HG03039 (cell line): ENCODE data around the gene TMEM52B.
"Not testable (repeated sequence)": the region's sequence is repeated elsewhere in the genome, so short reads cannot be mapped to it uniquely, and the experiment has no call there.

ENCODE experiments used
- ATAC-seq: cut with Tn5 transposase; IDR thresholded peaks from one replicate; pipeline ENCODE4 v1.9.1; 2021; ENCODE audit warnings: mild to moderate bottlenecking, moderate library complexity; ENCODE audit not compliant: unreplicated experiment

TMEM52B gene

DNA sequence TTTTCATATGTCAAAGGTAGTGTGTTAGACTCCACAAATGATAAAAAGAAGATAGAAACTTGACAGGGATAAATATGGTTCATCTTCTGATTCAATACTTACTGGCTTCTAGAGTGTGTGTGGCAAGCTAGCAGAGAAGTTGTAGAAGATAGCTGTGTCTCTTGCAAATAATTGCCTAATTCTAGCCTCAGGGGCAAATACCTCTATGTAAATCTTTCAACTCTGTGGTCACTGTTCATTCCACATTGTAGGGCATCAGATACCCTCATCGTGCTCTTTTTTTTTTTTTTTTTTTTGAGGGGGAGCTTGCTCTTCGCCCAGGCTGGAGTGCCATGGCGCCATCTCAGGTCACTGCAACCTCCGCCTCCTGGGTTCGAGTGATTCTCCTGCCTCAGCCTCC is 8.6 kb upstream of the TMEM52B start:
- no peak for ATAC-seq

DNA sequence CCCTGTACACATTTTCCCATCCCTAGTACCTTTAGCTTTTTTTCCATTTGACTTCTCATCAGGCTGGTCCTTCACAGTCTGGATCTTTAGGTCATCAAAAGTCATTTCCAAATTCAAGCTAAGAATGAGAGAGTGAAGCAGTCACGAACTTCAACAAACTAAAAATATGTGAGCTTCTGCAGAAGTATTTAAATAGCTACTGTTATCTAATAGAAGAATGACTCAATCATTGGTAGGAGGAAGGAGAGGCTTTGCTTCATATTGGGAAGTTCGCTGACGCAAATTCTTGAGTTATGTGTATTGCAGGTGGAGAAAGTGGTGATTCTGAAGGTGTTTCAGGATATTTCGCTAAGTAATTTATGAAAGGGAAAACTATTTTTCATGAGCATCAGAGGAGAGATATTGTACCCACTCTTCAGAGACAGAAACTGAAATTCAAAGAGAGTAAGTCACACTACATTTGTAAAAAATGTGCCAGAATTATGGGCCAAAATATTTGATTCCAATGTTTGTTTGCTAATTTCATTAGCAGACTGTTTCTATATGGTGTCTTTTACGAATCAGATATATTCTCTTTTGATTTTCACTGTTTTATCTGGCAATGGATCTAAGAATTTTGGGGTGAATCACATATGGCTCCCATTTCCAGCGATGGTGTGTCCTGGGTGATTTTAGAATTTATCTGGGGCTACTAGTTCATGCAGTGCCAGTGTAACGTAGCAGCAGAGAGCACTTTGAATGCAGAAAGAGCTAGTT is 6.7 kb upstream of the TMEM52B start, which contains the start of gene OLR1:
TSS of gene OLR1 (minus strand) at position 160 of the 756 bp plus-strand sequence. CDS start at position 105, 55 bp downstream.
- no peak for ATAC-seq

DNA sequence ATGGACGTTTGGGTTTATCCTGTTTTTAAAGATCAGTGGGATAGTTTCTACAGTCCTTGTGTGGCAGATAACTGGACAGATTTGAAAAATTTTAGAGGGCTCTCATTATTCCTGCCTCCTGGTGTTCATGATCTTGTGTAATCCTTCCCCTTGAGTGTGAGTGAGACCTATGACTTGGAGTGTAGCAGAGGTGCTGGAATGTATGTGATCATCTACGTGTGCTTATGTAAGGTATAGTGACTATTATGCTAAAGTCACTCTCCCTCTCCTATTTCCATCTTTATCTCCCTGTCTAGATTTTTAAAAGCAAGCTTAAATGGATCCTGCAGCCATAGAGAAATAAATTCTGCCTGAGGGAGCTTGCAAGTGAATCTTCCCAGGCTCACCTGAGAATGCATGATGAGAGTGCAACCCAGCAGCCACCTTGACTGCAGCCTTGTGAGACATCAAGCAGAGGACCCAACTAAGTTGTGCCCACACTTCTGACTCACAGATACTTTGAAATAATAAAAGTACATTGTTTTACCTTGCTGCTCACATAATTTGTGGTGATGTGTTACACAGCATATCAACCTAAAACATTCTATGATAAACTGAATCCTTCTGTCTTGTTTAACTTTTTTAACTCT is 3.7 kb upstream of the TMEM52B start:
- no peak for ATAC-seq

DNA sequence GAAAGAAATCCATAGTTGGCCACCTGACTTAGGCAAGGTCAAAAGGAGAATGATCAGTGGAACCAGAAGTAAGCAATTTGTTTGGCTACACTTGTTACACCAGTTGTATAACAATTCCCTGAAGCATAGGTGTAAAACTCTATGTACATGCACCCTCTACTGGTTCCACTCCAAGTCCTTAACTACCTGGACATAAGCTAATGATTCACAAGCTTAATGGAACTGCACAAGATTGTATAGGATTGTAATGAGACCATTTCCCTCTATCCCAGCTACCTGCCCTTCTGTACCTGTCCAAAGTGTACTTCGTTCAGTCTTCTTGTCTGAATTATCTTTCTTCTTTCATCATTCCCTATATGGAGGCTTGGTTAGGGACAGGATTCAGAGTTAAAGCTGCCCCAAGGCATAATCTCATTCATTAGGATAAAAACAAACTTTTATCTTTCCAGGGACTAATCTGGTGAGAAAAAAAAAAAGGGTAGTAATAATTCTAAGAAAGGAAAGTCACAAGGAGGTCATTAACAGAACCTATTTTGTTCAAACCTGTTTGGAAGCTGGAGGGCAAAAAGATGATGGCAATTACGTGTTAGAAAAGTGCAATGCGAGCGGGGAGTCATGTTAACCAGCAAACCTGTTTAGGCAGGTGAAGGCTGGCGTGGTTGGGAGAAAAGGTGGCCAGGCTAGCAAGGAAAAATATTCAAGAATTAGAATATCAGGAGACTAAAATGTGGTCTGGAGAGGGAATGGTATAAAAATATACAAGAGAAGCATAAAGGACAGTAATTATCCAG is 2.8 kb upstream of the TMEM52B start:
- no peak for ATAC-seq

DNA sequence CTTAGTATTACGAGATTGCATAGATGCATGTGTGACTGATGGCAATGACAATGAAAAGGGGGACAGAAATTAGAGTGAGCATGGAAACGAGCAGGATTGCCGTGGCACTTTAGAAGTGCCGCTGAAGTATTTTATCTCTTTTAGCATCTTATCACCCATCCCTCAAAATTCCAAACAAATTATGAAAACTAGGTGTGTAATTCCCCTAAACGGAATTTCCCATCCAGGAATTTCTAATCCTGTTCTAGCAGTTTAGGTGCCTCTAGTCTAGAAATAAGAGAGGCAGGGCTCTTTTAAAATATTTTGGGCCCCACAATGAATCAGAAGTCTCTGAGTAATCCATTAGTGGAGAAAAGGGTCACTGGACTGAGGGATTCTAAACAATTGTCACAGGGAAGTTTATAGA is 947 bp downstream of the TMEM52B start:
- no peak for ATAC-seq

DNA sequence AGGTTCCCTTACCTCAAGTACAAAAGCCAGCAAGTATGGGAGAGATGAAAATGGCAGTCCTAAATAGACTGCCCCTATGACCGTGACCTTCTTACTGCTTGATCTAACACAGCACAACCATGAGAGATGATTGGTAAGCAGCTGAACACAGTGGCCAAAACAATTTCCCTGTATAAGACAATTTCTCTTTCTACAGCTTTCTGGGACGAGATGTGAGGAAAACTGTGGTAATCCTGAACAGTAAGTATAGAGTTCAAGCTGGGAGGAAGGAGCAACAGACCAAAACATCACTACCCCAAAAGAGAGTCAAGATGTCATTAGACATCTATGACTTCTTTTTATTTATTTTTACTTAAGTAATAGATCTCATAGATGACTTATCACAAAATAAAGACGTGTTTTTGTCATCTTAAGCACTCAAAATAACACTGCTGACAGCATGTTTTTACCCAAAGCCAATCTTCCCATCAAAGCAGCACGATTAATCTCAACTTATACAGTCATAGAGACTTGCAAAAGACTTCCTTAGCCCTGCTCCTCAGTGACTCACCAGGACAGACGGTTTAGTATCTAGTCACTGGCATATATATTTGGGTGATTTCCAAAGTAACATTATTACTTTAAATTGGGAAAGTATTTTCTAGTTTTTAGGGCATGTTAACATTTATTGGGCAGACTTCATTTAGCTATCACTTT is 3.7 kb downstream of the TMEM52B start:
- ATAC-seq: no peak

DNA sequence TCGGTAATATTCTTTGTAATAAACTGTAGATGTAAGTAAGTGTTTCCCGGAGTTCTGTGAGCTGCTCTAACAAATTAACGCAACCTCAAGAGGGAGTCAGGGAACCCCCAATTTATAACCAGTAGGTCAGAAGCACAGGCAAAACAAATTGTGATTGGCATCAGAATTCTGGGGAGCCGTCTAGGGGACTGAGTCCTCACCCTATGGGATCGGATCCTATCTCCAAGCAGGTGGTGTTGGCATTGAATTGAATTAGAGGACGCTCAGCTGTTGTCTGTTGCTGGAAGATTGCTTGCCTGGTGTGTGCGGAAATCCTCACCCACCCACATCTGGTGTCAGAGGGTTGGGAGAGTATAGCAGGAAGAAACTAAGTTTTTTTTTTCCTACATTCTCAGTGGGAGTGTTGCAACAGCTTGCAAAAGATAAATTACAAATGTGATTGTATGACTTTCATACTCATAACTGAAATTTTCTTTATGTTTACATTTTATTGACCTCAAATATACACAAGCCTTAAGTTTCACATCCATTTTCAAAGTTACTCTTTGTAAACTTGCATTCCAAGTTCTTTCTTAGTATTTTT is 5.5 kb downstream of the TMEM52B start:
- no peak for ATAC-seq

DNA sequence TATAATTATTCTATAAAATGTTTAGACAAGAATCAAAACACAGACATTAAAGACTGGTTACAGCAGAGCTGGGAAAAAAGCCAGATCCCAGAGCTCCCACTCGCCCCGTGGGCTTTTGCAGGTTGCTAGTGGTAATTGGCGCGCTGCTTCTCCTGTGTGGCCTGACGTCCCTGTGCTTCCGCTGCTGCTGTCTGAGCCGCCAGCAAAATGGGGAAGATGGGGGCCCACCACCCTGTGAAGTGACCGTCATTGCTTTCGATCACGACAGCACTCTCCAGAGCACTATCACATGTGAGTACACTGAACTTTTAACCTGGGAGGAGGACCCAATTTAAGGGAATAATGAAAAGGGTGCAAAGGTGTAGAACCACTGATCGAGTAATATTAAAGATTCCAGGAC is 7.5 kb downstream of the TMEM52B start:
- no peak for ATAC-seq

DNA sequence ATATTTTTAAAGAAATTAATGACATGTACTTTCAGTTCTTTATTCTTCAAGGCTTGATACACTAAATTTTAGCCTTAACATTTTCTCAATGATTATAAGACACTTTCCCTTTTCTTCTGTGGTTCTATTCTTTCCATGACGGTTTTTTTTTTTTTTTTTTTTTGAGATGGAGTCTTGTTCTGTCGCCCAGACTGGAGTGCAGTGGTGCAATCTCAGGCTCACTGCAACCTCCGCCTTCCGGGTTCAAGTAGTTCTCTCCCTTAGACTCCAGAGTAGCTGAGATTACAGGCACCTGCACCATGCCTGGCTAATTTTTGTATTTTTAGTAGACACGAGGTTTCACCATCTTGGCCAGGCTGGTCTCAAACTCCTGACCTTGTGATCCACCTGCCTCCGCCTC is 8.1 kb downstream of the TMEM52B start:
- ATAC-seq: not testable (repeated sequence)

DNA sequence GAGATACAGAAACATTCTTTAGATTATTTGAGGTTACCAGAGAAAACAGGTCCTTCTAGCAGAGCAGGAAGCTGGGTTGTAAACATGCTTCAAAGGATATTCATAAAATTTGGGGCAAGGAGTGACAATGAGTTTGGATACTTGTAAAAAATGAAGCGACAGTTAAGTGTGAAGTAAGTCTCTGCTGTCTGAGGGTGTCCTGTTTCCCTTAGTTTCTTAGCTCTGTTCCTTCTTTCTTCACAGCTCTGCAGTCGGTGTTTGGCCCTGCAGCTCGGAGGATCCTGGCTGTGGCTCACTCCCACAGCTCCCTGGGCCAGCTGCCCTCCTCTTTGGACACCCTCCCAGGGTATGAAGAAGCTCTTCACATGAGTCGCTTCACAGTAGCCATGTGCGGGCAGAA is 10.8 kb downstream of the TMEM52B start:
- ATAC-seq: no peak

DNA sequence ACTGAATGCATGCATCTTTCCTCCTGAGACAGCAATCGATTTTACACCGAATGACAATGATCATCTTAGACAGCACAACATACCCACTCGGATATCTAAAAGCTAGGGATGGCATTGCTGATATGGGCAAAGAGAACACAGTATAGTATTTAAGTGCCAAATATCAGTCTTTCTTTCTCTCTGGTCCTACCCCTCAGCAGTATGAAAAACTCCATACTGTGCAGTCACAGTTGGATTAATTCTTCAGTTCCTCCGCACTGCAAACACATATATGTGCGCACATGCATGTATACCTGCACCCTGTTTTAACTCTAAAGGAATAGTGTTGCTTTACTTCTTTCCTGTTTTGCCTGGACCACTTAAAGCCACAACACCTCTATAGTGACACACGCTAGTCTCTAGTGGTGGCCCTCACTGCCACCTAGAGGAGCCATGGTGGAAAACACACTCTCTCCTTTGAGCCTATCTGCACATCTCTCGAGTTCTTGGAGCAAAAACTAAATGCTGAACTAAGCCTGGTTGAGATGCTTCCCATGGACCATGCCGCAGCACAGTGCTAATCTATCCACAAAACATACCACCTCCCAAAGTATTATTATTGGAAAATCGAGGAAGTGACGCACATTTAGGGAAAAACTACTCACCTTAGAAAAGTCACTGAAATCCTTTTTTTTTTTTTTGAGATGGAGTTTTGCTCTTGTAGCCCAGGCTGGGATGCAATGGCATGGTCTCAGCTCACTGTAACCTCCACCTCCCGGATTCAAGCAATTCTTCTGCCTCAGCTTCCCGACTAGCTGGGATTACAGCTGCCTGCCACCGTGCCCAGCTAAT is 11.9 kb downstream of the TMEM52B start:
- ATAC-seq: peak; percentile 93

DNA sequence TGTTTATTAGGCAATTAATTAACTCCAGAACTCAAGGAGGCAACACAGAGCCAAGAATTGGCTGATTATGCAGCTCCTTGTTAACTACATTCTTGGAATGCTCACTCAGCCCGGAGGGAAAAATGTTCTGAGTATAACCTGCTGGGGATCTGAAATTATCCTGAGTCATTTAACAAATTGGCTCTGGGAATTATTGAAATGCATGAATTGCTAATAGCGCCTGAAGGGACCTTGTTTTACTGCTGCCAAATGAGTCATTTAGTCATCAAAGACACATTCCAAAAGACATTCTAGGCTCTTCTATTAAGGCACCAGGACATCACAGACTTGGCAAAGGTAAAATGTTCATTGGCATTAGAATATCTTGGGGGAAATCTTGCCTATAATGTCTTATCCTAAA is 13.0 kb downstream of the TMEM52B start:
- ATAC-seq: no peak

DNA sequence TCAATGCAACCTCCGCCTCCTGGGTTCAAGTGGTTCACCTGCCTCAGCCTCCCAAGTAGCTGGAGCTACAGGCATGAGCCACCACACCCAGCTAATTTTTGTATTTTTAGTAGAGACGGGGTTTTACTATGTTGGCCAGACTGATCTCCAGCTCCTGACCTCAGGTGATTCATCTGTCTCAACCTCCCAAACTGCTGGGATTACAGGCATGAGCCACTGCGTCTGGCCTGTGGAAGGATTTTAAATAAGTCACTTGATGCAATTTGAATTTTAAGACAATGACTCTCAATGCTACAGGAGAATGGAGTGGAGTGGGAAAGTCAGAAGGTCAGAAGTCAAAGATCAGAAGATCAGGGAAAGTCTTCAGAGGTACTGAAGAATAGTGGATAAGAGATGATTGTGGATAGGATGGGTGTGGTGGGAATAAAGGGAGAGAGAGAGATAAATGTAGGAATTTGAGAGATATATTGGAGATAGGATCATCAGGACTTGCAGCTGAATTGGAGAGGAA is 15.4 kb downstream of the TMEM52B start:
- ATAC-seq: no peak

DNA sequence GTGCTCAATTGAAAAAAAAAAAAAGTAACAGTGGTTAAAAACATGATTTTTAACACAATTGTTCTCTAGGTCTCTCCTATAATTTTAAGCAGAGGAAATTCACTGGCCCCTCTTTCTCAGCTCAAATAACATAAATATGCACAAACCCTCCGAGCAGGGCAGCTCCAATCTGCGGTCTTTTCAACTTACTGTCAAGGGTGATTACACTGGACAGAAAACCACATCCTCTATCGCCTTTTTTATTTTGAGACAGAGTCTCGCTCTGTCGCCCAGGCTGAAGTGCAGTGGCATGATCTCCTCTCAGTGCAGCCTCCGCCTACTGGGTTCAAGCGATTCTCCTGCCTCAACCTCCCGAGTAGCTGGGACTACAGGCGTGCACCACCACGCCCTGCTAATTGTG is 17.4 kb downstream of the TMEM52B start:
- peak; percentile 64 for ATAC-seq

DNA sequence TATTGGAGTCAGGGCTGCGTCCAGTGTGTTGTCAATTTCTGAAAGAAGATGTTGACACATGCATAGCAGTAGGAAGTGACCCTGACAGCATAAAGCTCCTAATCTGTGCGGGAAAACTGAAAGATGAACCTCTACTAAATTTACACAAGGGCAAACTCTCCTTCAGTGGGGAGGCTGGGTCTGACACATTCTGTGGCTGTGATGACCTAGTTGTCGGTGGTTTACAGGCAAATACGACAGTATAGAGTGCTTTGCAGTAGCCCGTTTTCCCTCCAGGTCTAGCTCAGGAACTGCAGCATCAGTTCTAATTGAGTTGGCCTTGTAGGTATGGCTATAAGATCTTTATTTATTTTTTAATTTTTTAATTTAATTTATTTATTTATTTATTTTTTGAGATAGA is 19.0 kb downstream of the TMEM52B start:
- ATAC-seq: no peak

DNA sequence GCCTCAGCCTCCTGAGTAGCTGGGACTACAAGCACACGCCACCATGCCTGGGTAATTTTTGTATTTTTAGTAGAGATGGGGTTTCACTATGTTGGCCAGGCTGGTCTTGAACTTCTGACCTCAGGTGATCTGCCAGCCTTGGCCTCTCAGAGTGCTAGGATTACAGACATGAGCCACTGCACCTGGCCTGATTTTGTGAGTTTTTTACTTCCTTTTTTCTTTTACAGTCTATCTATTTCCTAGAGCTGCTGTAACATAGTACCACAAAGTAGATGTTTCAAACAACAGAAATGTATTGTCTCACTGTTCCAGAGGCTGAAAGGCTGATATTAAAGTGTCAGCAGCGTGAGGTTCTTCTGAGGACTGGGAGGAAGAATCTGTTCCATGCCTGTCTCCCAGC is 25.7 kb downstream of the TMEM52B start:
- not testable (repeated sequence) for ATAC-seq

DNA sequence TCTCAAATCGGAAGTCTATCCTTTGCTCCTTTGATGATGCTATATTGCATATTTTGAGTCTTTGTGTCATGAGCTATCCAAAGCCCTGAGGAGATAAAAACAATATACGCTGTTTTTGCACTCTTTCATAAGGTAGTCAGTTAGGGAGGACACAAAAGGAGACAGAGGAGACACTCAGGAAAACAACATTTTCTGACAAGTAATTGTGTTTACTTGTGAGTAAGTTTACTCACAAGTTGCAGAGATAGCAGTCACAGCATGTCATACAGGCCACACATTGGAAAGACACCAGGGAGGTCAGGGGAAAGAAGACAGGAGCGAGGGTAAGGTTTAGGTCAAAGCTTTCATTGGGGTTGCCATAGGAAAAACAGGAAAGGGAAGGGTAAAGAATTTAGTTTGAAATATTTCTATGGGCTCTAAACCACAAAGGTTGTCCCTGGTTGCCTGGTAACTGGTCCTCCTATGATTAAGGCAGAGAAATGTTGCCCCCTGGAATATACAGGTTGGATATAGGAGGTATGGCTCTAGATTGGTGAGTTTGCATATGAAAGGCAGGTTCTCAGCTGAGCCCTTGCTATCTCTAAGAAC is 26.5 kb downstream of the TMEM52B start:
- ATAC-seq: no peak

DNA sequence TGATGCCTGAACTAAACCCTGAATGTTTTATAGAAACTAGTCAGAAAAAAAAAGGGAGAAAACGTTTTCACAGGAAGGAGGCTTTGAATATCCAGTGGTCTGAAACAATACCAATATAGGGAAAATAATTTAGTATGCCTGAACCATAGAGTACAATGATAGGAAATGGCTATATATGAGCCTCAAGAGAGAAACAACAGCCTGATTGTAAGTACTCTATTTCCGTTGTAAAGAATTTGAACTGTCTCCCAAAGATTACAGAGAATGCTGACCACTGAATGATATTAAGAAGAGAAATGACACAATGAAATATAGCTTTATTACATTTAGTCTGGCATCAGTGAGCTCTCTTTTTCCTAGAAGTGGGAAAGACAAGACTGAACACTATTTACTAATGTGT is 28.3 kb downstream of the TMEM52B start:
- no peak for ATAC-seq

DNA sequence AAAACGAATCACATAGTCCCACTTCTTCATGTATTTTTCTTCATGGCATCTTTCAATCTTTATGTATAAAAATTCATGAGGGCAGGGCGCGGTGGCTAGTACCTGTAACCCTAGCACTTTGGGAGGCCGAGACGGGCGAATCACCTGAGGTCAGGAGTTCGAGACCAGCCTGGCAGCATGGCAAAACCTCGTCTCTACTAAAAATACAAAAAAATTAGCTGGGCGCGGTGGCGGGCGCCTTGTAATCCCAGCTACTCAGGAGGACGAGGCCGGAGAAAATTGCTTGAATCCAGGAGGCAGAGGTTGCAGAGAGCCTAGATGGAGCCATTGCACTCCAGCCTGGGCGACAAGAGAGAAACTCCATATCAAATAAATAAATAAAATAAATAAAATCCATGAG is 31.4 kb downstream of the TMEM52B start:
- ATAC-seq: no peak
